ENCODE results near the gene GPATCH4.

The GPATCH4 gene

GRCh38 chr1:156547434-156547833 lies 53.8 kb downstream of the GPATCH4 start:
- no peak for DNase-seq (ENCODE audit: low read depth in 2 of 2)

GRCh38 chr1:156546267-156546666 lies 55.0 kb downstream of the GPATCH4 start:
- DNase-seq (ENCODE audit: low read depth in 2 of 2): no peak

GRCh38 chr1:156544592-156545102 lies 56.6 kb downstream of the GPATCH4 start:
- DNase-seq (ENCODE audit: low read depth in 2 of 2): no peak

All from stimulated activated CD8-positive, alpha-beta memory T cell treated with anti-CD3 and anti-CD28 coated beads, Interleukin-15, amount 100 ng/mL, for 4 hours (primary cell).